Measurements from ENCODE around the gene CDC42BPA.

CDC42BPA gene

GRCh38 chr1:227305894-227306626 lies 12.2 kb downstream of the CDC42BPA start:
- TF ChIP-seq CTCF (conservative IDR thresholded peaks at IDR 0.05; ENCODE audit: low read depth, low read length) = no peak
- no peak for DNase-seq (ENCODE audit: low read depth)
- H3K4me3 ChIP-seq (ENCODE audit: low read length) = no peak overlapping the region

- no peak for DNase-seq (ENCODE audit: low read depth)
- no peak for TF ChIP-seq CTCF (conservative IDR thresholded peaks at IDR 0.05; ENCODE audit: low read depth, low read length)
- H3K4me3 ChIP-seq (ENCODE audit: low read length) = no peak overlapping the region
Observed at GRCh38 chr1:227304665-227305064, 13.6 kb downstream of the CDC42BPA start.

GRCh38 chr1:227303662-227304061 lies 14.6 kb downstream of the CDC42BPA start:
- no peak overlapping the region for H3K4me3 ChIP-seq (ENCODE audit: low read length)
- DNase-seq (ENCODE audit: low read depth) = no peak
- TF ChIP-seq CTCF (conservative IDR thresholded peaks at IDR 0.05; ENCODE audit: low read depth, low read length) = no peak

- no peak for TF ChIP-seq CTCF (conservative IDR thresholded peaks at IDR 0.05; ENCODE audit: low read depth, low read length)
- H3K4me3 ChIP-seq (ENCODE audit: low read length) = no peak overlapping the region
- DNase-seq (ENCODE audit: low read depth) = no peak
Observed at GRCh38 chr1:227300682-227301081, 17.6 kb downstream of the CDC42BPA start.

- no peak for DNase-seq (ENCODE audit: low read depth)
- no peak overlapping the region for H3K4me3 ChIP-seq (ENCODE audit: low read length)
- no peak for TF ChIP-seq CTCF (conservative IDR thresholded peaks at IDR 0.05; ENCODE audit: low read depth, low read length)
Observed at GRCh38 chr1:227299688-227300087, 18.6 kb downstream of the CDC42BPA start.

- H3K4me3 ChIP-seq (ENCODE audit: low read length) = no peak overlapping the region
- no peak for TF ChIP-seq CTCF (conservative IDR thresholded peaks at IDR 0.05; ENCODE audit: low read depth, low read length)
- no peak for DNase-seq (ENCODE audit: low read depth)
Observed at GRCh38 chr1:227299241-227299627, 19.1 kb downstream of the CDC42BPA start.

GRCh38 chr1:227298512-227299240 lies 19.6 kb downstream of the CDC42BPA start:
- no peak for DNase-seq (ENCODE audit: low read depth)
- H3K4me3 ChIP-seq (ENCODE audit: low read length) = no peak overlapping the region
- TF ChIP-seq CTCF (conservative IDR thresholded peaks at IDR 0.05; ENCODE audit: low read depth, low read length) = no peak

Data from retinal pigment epithelial cell (primary cell).